ENCODE measurements around the gene IRAK3.
A peak's percentile ranks its signal among the peaks of the same experiment; 100 is the strongest.
"Not testable (repeated sequence)": the region's sequence is repeated elsewhere in the genome, so short reads cannot be mapped to it uniquely, and the experiment has no call there.

The IRAK3 gene

DNA sequence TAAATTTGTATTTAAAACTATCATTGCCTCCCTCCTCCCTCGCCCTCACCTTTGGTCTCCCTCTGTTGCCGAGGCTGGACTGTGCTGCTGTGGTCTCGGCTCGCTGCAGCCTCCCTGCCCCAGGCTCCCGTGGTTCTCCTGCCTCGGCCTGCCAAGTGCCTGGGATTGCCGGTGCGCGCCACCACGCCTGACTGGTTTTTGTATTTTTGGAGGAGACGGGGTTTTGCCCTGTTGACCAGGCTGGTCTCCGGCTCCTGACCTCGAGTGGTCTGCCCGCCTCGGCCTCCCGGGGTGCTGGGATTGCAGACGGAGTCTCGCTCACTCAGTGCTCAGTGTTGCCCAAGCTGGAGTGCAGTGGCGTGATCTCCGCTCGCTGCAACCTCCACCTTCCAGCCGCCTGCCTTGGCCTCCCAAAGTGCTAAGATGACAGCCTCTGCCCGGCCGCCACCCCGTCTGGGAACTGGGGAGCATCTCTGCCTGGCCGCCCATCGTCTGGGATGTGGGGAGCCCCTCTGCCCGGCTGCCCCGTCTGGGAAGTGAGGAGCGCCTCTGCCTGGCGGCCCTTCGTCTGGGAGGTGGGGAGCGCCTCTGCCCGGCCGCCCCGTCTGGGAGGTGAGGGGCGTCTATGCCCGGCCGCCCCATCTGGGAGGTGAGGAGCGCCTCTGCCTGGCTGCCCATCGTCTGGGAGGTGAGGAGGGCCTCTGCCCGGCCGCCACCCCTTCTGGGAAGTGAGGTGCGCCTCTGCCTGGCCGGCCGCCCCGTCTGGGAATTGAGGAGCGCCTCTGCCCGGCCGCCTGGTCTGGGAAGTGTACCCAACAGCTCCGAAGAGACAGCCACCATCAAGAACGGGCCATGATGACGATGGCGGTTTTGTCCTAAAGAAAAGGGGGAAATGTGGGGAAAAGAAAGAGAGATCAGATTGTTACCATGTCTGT, 14.4 kb upstream of the IRAK3 start:
- not testable (repeated sequence) for ATAC-seq, DNase-seq

DNA sequence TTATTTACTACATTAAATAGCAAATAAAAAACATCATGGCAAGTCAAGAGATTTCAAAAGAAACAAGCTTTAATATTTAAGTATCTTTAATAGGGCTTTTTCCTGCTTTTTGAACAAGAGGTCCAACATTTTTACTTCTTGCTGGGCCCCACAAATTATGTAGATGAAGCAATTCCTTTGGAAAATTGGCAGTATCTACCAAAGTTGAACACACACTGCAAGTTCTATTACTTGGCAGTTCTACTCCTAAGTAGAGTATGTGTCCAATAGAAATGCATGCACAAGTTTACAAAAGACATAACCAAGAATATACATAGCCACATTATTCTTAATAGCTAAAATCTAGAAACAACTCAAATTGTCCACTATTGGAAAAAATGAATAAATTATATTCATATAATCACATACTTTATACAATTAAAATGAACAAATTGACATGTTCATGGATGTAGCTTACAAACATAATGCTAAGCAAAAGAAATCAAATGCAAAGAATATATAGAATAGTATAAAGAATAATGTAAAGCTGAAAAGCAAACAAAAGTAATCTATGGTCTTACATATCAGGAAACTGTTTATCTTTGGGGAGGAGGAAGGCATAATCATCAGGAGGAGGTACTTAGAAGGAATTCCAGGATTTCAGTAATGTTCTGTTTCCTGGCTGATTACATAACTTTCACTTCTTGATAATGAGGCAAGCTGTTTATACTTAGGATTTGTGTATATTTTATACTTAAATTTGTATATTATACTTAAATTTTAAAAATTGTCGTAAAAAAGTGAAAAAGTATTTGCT, 12.7 kb upstream of the IRAK3 start:
- ATAC-seq (no peak), DNase-seq (no peak)

DNA sequence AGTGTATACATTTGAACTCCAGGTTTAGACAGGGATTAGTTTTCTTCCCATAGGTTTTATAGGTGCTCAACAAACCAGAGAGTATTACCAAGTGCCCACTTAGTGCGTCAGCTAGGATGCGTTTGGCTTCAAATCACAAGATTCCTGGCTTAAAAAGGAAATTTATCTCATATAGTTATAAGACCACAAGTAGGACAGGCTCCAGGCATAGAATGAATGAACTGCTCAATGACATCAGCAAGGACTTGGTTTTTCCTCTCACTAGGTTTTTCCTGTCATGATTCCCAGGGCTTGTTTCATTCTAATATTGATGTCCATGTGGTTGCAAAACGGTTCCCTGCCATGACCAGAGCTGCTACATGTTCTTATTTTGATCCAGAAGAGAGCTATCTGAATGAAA, 6.1 kb upstream of the IRAK3 start:
- no peak for ATAC-seq
- no peak for DNase-seq

DNA sequence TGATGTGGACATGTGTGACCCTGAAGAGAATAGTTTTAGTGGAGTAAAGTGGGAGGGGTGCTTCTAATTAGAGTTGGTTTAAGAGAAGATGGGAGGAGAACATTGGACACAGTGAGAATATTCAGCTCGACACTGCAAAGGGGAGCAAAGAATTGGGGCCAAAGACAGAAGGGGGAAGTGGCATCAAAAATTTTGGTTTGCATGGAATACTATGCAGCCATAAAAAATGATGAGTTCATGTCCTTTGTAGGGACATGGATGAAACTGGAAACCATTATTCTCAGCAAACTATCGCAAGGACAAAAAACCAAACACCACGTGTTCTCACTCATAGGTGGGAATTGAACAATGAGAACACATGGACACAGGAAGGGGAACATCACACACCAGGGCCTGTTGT, 4.2 kb upstream of the IRAK3 start:
- not testable (repeated sequence) for DNase-seq

DNA sequence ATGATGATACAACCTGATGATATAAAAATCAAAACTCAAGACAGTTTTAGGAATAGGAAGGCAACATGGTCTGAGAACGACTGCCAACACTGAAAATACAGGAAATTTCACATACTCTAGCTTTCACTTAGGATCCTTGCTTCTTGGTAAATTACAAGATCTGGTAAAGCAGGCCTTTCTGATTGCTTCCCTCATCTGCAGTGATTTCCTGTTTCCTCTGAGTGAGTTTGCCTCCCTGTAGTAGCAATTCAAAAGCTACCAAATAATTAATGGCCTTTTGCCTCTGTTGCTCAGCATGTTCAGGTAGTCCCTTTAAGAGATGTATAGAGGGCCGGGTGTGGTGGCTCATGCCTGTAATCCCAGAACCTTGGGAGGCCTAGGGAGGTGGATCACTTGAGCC, 2.0 kb upstream of the IRAK3 start:
- DNase-seq (no peak), ATAC-seq (no peak)

More for the DNA sequence above, 4.2 kb upstream of the IRAK3 start:
- ATAC-seq = not testable (repeated sequence)

DNA sequence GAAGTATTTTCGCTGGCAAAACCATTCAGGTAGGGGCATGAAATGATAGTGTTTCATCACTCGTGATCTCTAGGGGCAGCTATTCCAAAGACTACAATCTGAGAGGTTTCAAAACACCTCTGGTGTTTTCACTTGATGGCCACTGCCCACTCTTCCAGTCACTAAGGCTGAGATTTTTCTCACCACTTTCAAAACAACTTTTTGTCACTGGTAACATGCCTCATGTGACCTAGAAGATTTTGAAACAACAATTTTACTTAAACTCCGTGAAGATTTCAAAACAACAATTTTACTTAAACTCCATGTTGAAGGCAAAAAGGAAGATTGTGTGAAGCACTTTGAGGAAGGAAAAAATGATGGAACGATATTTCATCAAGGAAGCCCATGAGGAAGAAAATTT, 1.2 kb upstream of the IRAK3 start:
- ATAC-seq = no peak
- DNase-seq = no peak

DNA sequence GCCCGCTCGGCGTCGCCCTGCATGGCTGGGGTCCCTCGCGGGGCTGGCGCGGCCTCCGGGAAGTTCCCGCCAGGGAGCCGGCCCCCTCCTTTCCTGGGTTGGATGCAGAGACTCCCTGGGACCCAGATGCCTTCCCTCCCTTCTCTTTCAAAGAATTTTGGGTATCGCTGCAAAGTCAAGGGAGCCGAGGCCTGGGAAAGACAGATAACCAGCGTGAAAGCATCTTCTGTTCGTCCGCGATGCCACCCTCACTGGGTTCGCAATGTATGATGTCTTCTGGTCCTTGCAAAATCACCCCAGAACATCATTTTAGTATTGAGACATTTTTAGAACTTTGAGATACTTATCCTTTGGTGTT, 451 bp downstream of the IRAK3 start:
- DNase-seq (no peak), ATAC-seq (no peak)

DNA sequence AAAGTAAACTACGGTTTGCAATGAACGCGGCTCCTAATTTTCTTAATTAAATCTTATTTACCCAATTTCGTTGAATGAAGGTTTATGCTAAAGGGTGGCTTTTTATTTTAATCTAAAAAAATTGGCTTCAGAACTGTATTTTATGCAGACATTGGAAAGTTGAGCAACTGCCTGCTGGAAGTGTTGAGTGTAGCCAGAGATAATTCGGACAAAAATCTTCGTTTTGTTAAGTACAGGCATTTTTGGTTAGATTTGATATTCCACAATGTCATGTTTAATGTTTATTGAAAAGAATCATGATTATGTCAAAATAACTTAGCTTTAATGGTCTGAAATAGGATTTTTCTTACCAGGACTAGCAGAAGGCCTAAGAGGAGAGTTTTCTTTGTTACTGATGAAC, 875 bp downstream of the IRAK3 start:
- DNase-seq = no peak
- ATAC-seq = no peak

DNA sequence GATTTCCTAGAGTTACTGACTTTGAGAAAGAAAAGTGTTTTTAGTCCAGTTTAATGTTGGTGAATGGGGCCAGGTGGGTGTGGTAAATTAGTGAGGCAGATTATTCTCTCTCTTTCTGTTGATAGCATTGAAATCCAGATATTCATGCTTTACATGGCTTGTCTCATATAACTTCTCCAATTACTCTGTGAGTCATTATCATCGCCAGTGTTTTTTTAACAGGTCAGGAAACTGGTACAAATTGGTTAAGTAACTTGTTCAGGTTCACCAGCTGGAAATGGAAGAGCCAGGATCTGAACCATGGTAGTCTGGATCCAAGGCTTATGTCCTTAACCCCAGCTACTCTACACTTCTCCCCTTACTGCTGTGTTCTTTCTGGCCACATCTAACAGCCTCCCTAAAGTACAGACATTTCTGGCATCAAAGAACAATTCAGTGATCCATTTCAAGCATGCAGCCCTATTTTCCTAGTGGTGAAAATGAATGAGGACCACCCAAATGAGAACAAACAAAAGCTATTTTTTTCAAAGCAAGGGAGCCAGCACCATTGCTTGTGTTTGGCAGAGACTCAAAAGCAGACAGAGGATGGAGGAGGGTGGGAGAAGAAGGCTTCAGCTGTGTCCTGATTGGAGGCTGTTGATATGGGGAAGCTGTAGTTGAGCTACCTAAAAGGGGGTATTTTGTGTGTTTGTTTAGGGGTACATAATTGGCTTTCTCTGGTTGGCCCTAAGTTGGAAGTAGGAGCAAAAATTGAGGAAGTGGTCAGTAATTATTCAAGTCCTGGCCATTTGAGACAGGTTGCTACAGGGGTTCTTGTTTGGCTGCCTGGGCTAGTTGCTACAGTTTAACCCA, 1.7 kb downstream of the IRAK3 start:
- ATAC-seq (no peak), DNase-seq (no peak)

DNA sequence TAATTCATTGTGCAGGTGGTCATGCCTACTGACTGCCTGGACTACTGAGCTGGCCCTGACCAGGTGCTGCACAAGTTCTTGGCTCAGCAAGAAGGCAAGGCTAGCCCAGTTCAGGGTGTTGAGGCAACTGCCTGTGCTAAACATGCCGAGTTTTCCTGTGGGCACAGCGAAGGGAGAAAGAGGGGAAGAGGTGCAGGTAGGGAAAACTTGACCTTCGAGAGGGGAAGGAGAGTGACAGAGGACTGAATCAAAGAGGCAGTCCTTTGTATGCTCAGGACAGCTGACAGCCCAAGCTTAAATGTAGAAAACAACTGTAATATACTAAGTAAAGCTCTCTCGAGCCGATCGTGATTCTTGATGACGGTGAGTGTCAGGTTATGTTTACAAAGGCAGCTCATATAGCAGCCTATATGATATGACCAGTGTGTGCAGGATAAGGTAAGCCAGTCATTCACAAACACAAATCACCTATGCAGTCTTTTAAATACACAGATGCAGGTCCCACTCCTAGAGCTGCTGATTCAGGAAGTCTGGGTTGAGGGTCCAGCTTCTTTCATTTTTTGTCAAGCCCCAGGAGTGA, 2.6 kb downstream of the IRAK3 start:
- ATAC-seq (no peak), DNase-seq (no peak)

DNA sequence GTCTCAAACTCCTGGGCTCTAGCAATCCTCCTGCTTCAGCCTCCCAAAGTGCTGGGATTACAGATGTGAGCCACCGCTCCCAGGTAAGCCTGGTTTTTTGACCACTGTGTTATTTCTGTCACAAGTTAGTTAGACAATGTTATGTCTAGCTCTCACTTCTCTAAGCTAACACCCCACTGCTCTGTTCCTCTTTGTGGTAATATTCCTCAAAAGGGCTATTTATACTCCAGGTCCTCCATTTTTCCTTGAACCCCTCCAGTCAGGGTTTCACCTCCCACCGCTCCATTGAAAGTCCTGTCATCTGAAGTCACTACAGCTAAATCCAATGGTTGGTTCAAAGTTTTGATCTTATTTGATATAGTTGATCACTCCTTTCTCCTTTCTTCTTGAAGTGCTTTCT, 5.1 kb downstream of the IRAK3 start:
- no peak for ATAC-seq
- no peak for DNase-seq

DNA sequence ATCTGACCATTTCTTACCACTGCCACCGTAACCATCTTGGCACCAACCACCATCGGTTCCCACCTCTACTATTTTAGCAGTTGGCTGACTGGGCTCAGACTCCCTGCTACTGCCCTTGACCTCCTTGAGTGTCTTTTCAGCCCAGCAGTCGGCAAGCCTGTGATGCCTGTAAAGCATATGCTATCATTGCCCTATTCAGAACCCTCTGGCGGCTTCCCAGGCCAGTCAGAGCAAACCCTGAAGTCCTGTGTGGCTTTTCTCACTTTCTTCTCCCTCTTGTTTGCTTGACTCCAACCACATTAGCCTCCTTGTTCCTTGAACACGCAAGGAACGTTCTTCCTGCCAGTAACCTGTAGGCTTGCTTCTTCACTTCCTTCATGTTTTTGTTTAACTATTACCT, 6.2 kb downstream of the IRAK3 start:
- DNase-seq (no peak), ATAC-seq (no peak)

DNA sequence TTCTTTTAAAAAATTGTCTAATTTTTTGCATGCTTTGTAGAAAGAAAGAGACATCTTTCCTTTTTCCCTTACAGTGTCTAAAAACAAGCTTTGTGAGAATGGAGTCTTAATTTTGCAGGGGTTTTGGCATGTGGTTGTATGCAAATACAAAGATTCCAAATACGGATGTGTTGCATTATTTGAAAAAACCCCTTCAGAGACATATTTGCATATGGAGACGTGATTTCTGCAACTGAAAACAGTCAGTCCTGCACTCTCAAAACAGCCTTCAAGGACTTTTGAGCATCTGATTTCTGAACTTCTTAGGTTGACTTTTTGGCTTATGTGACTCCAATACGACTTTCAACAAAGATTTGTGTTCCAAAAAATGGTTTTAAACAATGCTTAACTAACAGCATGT, 7.8 kb downstream of the IRAK3 start:
- ATAC-seq (peak; percentile 69), DNase-seq (no peak)

DNA sequence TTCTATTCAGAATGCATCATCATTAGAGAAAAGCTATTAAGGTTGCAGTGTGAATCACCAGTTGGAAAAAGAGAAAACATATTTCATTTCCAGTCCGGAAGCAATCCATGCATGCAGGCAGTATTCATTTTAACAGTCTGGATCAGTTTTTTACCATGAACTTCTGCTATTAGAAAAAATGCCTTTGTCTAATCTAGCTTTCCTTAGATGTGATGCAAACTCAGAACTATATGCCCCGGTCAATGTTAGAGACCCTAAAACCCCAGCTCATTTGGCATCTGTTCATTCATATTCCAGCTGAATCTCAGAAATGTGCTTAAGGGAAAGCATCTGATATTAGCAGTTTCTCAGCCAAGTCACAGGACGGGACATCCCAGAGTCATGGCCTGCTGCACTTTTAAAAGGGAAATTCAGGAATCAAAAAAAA, 8.5 kb downstream of the IRAK3 start:
- DNase-seq = no peak
- ATAC-seq = no peak

DNA sequence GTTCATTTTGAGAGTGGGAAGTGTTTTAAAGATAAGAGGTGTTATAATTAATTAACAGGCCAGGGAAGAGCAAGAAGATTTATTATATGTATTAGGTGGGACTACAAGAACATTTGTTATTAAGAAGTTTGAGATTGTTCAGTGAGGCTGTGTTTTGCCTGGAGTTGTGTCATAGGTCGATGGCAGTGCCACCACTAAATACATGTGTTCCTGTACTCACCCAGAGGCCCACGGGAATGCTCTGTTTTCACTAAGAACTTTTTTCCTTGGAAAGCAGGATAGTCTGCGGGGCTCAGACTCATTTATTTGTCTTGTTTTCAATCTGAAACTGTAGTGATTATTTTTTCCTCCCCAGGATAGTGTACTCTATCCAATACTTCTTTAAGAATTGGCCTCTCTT, 10.1 kb downstream of the IRAK3 start:
- ATAC-seq (no peak), DNase-seq (no peak)

DNA sequence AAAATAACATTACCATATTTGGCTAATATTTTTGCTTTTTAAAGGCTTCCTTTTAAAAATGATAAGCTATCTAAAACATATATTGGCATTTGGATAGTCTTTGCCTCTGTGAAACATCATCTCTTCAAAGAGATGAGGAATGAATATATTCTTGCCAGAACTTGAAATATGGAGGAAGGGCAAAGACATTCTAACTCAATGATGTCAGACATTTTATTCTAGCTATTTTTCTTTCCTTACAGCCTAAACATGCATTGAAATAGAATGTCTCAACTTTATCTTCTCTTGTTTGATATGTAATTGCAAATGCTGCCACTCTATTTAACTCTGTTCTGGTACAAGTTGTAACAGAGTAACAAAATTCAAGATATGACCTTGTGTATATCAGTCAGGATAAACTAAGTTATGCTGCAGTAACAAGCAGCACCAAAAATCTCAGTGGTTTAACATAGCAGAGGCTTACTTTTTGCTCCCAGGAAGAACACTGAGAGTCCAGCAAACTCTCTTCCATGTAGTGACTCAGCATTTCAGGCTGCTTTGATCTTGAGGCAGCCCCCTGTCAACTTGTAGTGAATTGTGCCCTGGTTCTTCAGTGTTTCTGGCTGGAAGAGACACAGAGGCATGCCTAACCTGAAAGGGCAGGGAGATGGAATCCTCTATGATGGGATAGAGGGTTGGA, 11.0 kb downstream of the IRAK3 start:
- DNase-seq = no peak
- ATAC-seq = no peak

DNA sequence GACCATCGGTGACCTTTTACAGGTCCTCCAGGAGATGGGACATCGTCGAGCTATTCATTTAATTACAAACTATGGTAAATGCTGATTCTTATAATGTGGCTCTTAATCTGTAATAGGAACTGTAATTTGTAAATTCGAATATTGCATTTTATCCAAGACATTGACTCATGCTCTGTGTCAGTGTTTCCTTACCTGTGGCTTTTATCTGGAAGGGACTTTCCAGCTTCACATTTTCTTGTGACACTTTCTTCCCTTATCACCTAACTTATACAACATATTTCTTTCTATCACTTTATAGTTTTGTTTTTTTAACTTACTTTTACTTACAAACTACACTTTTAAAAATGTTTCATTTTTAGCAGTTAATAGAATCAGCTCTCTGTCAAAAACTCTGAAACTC, 14.8 kb downstream of the IRAK3 start:
- DNase-seq (no peak), ATAC-seq (peak; percentile 59)

DNA sequence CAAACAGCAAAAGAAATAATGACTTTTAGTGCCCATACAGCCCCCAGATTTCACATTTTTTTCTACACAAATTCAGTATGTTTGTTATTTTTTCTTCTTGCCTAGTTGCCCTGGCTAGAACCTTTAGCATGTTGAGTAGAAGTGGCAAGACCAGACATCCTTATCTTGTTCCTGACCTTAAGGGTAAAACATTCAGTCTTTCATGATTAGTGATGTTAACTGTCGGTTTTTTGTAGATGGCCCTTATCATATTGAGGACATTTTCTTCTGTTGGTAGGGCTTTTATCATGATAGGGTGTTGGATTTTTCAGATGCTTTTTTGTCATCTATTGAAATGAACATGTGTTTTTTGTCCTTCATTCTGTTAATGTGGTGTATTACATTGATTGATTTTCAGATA, 17.1 kb downstream of the IRAK3 start:
- ATAC-seq (no peak), DNase-seq (no peak)

DNA sequence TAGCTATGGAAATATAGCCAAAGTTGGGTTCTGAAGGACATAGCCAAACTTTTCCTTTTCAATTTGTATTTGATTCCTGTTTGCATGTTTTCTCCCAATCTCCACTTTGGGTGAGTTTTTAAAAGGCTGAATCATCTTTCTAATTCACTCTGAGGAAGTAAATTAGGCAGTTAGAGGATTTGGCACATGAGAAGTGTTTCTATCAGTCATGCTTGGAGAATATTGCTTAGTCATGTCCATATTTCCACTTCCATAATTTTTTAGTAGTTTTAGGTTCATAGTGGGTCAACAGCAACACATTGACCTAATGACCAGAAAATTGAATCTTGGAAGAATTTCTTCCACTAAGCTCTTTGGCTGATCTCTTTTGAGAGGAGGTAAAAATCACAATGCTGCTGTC, 21.8 kb downstream of the IRAK3 start:
- no peak for ATAC-seq
- DNase-seq = no peak

DNA sequence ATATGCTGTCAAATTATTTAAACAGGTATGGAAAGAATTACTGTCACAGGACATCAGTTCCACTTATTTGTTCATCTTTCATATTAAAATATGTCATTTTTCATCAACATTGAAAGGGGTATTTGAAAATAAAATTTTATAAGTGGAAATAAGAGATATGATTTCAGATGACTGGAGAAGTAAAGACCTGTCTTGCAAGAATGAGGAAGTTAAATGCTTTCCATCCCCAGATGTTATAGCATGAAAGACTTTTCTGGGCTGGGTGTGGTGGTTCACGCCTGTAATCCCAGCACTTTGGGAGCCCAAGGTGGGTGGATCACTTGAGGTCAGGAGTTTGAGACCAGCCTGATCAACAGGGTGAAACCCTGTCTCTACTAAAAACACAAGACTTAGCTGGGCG, 22.6 kb downstream of the IRAK3 start:
- not testable (repeated sequence) for DNase-seq, ATAC-seq

DNA sequence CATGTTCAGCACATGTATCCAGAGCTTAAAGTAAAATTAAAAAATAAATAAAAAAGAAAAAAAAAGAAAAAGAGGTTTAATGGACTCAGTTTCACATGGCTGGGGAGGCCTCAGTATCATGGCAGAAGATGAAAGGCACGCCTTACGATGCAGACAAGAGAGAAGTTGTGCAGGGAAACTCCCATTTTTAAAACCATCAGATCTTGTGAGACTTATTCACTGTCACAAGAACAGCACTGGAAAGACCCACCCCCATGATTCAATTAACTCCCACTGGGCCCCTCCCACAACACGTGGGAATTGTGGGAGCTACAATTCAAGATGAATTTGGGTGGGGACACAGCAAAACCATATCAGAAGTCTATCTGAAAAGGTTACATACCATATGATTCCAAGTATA, 24.0 kb downstream of the IRAK3 start:
- ATAC-seq = not testable (repeated sequence)

More for the DNA sequence above, 24.0 kb downstream of the IRAK3 start:
- DNase-seq = not testable (repeated sequence)

Measured in stimulated activated naive CD8-positive, alpha-beta T cell treated with anti-CD3 and anti-CD28 coated beads, Interleukin-15, Interleukin-2, amounts not matched to agents 100 U/mL and 50 U/mL, for 24 hours (primary cell).